NCI-H1092 (cell line): ENCODE measurements around the gene HDAC7.
"Not testable (repeated sequence)": the region's sequence is repeated elsewhere in the genome, so short reads cannot be mapped to it uniquely, and the experiment has no call there.

ENCODE experiments used
- DNase-seq: peaks from one replicate; lab custom pipeline; 2025; lab: John Stamatoyannopoulos, UW

HDAC7 gene

DNA sequence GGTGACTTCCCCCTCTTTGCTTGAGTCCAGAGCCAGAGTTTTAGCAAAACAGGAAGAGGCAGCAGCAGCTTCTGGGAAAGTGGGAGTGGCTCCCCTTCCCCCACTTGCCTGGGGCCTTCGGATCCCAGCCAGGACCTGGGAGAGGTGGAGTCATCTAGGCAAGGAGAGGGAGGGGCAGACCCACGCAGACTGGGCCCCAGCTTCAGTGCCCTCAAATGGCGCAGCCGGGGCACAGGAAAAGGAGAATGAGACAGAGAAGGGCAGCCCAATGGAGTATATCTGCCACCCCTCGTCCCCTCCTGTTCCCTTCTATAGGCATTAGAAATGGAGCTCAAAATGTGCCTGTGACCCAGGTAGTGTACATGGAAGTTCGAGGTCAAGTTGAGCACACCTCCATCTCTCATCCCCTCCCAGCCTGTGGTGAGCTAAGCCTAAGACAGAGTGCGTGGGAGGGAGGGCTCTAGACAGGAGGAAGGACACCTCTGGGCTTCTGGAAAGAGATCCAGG is 9.3 kb upstream of the HDAC7 start:
- DNase-seq: no peak

DNA sequence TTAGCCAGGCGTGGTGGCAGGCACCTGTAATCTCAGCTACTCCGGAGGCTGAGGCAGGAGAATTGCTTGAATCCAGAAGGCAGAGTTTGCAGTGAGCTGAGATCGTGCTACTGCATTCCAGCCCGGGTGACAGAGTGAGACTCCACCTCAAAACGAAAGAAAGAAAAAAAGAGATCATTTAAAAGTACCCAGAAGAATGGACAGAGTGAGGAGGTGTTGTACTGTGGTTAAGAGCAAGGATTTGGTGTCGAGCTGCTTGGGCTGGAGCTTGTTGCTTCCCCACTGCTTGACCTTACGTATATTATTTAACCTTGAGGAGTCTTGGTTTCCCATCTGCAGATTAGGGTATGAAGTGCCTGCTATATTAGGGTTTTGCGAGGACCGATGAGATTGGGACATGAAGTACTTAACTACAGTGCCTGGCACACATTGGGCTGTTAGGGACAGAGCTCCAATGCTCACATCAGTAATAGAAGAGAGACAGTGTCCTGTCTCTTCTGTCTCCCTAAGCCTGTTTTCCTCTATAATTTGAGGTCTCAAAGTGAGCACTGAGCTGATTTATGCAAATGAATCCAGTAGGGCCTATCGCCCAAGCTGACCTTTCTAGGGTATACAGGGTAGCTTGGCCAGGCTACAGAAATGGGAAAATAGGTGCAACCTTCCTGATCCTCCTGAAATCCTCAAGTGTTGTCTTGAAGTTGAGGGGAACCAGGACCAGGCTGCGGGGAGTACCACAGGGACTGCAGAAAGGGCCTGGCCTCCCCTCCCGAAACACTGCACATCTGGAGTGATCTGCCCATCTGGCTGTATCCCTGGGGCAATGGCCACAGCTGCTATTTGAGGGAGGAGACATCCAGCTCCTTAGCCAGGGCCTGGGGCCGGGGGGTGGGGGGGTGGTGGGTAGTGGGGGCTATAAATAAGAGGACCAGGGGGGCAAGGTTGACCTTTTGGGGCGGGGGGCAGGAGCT is 8.6 kb upstream of the HDAC7 start:
- no peak for DNase-seq

DNA sequence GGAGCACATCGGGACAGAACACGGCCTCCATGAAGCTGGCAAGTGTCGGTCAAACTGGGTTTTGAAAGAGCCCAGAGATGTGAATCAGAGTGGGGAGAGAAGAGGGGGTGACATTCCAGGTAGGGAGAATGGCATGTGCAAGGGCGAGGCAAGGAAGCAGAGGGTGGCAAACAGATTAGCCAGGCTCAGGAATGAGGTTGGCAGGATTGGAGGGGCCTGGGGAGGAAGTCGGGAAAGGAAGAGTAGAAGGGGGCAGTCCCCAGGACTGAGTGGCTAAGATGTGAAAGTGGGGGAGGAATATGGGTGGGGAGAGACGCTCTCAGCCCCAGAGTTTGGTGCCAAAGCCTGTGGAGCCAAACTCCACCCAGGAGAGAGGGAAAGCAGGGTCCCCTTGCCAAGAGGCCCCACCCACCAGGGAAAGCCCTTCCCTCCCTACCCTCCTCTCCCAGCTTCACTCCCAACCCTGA is 5.5 kb upstream of the HDAC7 start:
- no peak for DNase-seq

DNA sequence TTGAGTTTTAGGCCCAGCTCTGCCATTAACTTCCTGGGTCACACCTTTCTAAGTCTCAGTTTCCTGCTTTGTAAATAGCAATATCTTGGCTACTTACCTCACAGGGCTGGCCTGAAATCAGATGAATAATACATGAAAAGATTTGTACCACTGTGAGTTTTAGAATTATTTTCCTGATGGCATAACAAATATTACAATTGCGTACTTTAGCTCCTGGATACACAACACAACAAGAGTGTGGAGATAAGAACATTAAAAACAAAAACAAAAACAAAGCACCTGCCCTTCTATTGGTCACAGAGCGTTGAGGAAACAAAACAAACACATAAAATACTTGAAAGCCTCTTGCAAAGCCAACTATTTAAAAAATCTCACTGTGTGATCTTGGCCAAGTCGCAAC is 4.9 kb upstream of the HDAC7 start:
- no peak for DNase-seq

DNA sequence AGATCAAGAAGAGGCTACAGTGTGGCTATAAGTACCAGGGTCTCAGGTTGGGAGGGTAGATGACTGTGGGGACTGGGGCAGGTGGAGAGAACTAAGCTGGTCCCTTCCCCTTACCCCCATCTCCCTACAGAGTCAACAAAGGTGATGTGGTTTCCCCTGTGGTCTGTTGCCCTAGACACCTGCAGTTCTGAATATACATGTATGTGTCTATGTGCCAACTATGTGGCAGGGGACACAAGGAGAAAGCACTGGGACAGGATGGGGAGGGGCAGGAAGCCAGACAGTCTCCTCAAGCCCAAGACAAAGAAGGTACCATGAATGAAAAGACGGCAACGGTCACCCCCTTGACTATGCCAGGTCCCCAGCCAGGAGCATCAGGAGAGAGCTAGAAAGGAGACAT is 4.5 kb upstream of the HDAC7 start:
- no peak for DNase-seq

DNA sequence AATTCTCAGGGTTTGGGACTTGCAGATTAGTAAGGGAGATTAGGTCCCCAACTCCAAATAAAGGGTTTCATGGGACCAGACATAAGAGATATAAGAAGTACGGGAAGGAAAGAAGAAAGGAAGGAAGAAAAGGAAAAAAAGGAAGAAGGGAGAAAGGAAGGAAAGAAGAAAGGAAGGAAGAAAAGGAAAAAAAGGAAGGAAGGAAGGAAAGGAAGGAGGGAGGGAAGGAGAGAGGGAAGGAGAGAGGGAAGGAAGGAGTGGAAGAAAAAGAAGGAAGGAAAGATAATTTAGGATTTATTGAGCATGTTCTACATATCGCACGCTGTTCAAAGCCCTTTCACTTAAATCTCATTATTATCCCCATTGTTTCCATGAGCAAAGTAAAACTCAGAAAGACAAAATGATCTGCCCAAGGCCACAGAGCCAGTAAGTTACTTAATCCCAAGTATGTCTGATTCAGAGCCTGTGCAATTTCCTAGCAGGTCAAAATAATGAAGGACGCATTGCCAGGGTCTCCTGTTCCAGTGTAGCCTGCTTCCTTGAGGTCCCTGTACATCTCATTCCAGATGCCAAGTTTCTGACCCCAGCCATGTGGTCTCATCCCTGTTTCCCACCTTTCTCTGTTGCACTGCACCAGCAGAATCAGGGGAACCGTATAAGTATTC is 3.9 kb upstream of the HDAC7 start:
- DNase-seq: no peak

DNA sequence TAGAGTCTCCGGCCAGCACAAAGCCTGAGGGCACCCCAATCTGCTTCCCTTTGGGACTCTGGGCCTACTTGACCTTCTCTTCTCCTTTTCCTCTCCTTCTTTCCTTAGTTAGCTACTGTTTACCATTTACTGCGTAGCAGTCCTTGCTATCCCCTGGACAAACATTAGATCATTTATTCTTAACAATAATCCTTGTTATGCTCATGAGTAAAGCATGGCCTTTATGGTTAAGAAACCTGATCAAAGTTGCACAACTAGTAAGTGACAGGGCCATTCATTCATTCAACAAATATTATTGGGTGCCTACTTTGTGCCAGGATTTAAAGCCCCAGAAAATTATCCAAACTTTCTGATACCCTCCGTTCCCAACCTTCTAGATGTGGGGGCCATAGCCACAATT is 3.2 kb upstream of the HDAC7 start:
- DNase-seq: no peak

DNA sequence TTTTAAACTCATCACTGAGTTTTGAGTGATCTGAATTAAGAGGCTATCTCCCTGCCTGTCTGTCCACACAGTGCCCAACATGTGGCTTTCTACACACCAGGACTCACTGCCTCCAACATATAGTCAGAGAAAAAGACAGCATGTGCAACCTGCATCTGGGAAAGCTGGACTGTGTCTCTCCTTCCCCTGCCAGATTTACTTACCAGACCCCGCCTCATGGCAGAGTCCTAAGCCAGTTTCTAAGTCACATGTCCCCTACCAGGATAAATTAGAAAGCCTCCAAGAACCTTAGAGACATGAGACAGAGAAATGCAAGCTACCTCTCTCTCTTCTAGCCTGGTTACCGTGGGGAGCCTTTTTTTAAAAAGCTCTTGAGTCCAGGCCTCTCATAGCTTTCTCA is 2.7 kb upstream of the HDAC7 start:
- no peak for DNase-seq

DNA sequence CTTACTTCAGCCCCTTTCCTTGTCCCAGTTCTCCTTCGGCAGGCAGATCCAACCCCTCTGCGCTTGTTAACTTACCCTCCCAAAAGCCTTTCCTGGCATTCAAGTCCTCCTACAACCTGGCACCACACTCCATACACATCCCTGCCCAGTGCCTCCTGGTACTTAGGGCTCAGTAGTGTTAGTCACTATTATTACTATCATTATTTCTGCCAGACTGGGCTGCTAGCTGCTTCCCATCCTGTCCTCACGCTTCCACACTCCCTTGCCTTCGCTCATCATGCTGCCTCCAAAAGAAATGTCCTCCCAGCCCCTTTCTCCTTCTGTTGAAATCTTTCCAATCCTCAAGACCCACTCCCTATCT is 1.6 kb upstream of the HDAC7 start:
- no peak for DNase-seq

DNA sequence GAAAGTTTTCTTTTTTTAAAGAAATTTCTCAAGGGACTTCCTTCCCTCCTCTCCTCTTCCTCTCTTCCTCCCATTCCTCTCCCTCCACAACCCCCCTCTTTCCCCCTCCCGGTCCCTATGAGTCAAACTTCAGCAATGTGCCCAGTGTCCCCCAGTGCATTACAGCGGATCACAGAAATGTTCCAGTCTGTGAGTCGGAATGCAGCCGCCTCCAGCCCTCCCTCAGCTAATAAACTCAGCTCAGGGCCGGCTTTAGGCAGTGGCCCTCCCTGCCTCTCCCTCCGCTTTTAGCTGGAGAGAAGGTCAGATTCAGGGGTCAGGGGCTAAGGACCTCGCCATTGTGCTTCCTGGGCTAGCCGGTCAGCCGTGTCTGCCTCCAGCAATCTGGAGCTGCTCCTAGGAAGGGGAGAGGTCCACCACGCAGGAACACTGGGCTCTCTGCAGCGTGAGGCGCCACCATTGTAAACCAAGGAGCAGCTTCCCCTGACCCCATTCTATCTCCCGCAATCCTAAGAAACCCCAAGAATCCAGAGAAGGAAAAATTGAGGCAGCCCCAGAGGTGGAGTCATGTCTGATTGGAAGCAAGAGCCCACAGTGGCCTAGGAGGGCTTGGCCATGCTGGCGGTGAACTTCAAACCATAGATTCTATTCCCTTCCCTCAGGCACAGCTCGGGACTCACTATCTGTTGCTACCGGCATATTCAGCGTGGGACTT is 1.1 kb upstream of the HDAC7 start:
- DNase-seq: no peak

DNA sequence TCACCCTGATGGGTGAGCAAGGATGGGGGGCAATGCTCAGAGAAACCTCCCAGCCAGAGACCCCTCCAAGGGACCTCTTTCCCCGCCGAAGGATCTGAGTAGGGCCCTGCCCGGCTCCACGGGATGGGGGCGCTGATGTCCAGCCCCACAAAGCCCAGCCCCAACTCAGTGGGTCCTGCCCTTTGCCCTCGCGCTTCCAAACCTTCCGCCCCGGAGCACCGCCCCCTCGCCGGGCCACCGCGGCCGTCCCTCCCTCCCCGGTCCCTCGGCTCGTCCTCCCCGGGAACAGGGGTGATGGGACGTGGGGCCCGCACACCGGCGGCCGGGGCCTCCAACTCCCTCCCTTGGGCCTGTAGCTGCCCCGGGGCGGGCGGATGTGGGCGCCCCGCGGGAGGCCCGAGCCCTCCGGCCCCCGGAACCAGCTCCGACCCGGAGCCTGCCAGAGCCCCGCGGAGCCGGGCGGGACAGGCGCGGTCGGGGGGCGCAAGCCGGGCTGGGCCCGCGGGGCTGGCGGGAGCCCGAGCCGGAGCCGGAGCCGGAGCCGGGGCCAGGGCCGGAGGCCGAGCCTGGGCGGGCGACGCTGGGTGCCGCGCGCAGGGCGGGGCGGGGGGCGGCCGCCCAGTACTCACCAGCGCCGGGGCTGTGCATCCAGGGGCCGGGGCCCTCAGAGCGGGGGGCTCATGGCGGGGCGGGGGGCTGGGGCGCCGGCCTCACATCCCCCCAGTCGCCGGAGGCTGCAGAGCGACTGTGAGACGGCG is 386 bp downstream of the HDAC7 start:
- no peak for DNase-seq

DNA sequence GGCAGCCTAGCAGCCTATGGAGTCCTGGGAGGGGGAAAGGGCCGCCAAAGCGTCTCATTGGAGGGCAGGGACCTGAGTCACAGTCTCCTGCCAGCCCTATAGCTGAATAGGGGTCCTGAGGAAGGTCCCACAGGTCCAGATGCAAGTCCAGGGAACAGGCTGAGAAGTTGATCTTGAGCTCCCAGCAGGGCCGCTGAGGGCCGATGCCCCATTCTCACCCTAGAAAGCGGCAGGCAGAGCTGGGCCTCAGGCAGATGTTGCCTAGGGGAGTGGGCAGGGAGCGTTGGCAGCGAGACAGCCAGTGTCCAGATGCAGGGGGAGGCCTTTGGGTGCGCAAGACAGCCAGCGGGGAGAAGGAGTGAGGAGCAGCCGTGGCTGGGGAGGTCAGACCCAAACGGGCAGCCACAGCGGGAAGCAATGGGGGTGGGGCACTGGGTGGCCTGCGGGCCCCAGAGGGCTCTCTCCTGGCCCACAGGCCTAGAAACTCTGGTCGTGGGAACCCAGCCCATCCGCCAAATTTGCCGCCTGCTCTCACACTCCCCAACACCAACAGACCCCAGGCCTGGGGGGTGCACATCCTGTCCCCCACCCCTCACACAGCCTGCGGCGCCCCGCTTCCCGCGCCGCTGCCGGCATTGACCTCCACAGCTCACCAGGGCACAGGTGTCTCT is 1.1 kb downstream of the HDAC7 start:
- DNase-seq: no peak

DNA sequence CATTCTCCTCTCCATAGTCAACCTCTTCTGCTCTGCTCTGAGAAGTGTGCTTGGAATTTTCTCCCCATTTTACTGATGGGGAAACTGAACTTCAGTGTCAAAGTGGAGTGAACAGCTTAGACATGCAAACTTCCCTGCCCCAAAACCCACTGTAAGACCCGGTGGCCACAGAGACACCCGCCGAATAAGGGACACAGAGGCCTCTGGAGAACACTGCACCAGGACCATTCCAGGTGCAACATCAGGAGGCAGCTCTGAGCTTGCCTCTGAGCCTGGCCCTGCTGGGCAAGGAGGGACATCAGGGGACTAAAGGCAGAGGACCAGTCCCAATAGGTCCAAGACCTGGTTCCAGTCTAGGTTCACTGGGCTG is 1.7 kb downstream of the HDAC7 start:
- no peak for DNase-seq

DNA sequence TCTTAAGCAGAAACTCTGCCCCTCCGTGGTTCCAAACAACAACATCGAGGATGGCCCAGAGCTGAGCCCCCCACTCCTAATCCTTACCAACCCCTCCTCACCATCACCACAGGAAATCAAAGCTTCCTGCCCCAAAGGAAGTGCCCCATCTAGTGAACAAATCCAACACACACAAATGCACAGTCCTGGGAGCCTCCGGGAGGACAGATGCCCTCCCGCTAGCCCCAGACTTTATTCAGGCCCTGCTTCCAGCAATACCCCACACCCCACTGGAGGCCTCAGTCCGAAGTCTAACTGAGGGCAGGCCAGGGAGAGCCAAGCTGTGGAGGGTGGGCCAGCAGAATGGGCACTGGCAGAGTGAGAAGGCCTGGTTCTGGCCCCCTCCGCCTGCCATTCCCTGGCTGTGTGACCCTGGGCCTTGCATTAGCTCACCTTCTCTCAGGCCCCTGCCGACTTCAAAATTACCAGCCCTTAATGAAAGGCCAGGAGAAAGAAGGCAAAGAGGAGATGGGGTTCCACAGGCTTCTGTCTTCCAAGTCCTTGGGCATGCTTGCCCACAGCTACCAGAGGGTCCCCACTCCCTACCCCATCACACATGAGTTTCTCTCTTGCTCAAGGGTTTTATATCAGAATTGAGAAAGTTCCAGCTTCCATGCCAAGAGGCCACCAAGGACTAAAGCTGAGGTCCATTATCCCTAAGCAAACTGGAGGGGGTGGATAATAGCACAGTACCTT is 2.3 kb downstream of the HDAC7 start:
- DNase-seq: no peak

DNA sequence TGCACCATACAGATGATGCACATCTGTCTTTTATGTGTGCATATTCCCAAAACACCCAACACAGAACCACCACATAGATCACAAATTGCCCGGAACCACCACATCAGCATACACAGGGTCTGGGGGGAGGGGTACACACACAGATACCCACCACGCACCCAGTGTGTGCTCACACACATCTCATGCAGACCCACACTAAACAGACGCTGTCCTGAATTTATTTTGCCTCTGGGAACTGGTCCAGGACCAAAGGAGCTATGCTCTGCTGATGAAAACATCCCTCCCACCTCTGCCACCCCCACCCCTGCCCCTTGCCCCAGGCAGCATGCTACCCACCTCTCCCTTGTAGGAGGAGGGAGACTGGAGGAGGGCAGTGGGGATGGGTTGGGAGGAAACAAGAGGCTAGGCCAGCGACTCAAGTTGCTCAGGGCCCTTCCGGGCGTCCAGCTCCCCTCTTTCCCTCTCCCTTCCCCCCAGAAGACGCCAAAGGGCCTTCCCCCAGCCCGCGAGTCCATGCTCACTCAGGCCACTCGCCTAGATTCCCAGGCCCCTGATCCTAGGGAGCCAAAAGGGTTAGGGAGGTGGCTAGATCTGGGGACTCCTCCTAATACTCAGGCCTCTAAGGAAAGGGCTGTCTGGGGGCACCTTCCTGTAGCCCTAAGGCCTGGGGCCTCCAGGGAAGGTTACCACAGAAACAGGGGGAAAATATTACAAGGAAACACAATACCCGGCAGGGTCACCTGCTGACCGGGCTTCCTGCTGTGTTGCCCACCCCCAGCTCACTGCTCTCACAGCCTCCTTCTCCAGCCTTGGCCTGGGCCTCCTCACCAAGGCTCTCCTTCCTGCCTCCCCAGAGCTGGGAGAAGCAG is 3.1 kb downstream of the HDAC7 start:
- no peak for DNase-seq

DNA sequence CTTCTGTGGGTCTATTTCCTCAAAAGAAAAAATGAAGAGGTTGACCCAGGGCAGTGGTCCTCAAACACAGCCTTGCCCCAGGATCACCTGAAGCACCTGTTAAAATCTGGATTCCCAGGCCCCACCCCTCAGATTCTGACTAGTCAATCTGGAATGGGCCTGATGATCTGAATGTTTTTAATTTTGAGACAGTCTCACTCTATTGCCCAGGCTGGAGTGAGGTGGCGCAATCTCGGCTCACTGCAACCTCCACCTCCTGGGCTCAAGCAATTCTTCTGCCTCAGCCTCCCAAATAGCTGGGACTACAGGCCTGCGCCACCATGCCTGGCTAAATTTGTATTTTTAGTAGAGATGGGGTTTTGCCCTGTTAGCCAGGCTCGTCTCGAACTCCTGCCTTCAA is 4.3 kb downstream of the HDAC7 start:
- not testable (repeated sequence) for DNase-seq

DNA sequence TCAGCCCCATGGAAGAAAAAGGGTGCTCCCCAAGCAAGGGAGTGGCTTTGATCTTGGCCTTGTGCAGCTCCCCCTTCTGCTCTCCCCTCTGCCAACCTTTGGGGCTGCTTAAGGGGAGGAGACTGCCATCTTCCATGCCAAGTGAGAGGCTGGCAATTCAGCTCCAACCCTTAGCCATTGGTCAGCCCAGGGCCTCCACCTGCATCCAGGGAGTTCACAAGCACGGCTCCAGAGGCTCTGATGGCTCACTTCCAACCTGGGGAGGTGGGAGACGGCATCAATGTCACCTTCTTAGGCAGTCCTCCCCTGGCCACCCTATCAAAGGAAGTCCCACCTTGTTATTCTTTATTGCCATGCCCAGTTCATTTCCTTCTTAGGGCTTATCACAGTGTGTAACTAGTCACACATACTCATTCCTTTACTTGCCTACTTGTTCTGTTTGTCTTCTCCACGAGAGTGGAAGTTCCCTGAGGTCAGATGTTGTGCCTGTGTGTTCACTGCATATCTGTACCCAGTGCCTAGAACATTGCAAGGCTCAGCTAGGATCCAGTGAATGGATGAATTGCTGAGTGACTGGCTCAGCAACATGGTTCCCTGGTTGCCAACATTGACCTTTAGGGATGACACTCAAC is 5.0 kb downstream of the HDAC7 start:
- no peak for DNase-seq

DNA sequence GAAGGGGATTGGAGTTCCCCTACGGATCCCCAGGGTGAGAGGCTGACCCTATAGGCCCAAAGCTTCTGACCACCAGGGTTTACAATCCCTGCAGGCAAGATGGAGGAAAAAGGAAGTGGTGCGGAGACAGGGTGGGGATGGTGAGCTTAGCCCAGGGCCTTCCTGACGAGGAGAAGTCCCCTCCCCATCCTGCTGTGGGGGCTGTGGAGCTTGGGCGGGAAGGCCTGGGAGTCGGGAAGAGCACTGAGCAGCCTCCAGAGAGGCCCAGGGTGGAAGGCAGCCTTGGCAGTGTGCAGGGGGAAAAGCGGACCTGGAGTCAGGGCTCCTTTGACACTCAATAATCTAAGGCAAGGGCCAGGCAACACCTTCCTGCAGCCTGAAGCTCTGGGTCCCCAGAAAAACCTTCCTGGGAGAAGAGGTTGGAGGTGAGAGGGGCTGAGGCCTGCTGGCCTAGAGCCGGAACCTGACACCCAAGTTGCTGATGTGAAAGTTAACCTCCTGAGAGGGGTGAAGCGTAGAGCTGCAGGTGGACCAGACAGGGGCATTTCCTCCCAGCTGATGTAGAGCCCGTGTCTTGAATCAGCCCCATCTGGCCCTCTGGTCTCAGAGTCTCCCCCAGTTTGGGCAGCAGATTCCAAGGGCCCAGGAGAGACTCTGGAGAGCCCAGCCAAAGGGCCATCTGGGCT is 6.0 kb downstream of the HDAC7 start:
- DNase-seq: no peak
